Liver (tissue), 3 donors: ENCODE data around the gene CABLES1.

ENCODE experiments used
- CTCF ChIP-seq: fragments of 150-350 bp; IDR thresholded peaks from 2 replicates; pipeline ENCODE4 v1.5.1; 2017; ENCODE audit warnings: improper control_type of control experiment, low read depth, low read length; ENCODE audit not compliant: missing input control
- GABPA ChIP-seq, 2 donors: IDR thresholded peaks in 1 of 2; conservative IDR thresholded peaks in 1 of 2; 2 replicates each; pipeline ENCODE4 v1.6.1; 2016; ENCODE audit warnings: antibody characterized with exemption in 2 of 2, mild to moderate bottlenecking in 1 of 2, moderate library complexity in 1 of 2
- MAX ChIP-seq: IDR thresholded peaks from 2 replicates; pipeline ENCODE4 v1.6.1; 2016; ENCODE audit warnings: antibody characterized with exemption
- RAD21 ChIP-seq, 2 donors: IDR thresholded peaks; 2 replicates each; pipeline ENCODE4 v1.6.1; 2016; ENCODE audit warnings: antibody characterized with exemption in 2 of 2, mild to moderate bottlenecking in 2 of 2
- TF ChIP-seq, protein P1 (sequence below): IDR thresholded peaks from 2 replicates; pipeline ENCODE4 v1.6.1; 2016; ENCODE audit warnings: antibody characterized with exemption, mild to moderate bottlenecking
- donor health status: healthy.
- donor health status: healthy.

- TF ChIP-seq, protein P1, sequence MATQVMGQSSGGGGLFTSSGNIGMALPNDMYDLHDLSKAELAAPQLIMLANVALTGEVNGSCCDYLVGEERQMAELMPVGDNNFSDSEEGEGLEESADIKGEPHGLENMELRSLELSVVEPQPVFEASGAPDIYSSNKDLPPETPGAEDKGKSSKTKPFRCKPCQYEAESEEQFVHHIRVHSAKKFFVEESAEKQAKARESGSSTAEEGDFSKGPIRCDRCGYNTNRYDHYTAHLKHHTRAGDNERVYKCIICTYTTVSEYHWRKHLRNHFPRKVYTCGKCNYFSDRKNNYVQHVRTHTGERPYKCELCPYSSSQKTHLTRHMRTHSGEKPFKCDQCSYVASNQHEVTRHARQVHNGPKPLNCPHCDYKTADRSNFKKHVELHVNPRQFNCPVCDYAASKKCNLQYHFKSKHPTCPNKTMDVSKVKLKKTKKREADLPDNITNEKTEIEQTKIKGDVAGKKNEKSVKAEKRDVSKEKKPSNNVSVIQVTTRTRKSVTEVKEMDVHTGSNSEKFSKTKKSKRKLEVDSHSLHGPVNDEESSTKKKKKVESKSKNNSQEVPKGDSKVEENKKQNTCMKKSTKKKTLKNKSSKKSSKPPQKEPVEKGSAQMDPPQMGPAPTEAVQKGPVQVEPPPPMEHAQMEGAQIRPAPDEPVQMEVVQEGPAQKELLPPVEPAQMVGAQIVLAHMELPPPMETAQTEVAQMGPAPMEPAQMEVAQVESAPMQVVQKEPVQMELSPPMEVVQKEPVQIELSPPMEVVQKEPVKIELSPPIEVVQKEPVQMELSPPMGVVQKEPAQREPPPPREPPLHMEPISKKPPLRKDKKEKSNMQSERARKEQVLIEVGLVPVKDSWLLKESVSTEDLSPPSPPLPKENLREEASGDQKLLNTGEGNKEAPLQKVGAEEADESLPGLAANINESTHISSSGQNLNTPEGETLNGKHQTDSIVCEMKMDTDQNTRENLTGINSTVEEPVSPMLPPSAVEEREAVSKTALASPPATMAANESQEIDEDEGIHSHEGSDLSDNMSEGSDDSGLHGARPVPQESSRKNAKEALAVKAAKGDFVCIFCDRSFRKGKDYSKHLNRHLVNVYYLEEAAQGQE = peak; percentile 69
- TF ChIP-seq CTCF (no peak), MAX (no peak), GABPA (IDR thresholded peaks at IDR 0.05 in 1 of 2, conservative IDR thresholded peaks at IDR 0.05 in 1 of 2) (no peak), RAD21 (IDR thresholded peaks at IDR 0.05) (peak; percentile 31 to 37)
Observed at GRCh38 chr18:23194155-23194996, 59.1 kb downstream of the CABLES1 start.
